B cell (primary cell): ENCODE data around the gene STAT5B. TPM values are rescaled to one million over a fixed set of nuclear protein-coding genes. Genes with fewer than 3 reads are reported as not detected.

Source experiments
- ATAC-seq: fragments of 200-7000 bp; cut with Tn5 transposase; one replicate; pipeline ENCODE4 v1.10.0; 2021; ENCODE audit warnings: low read depth, mild to moderate bottlenecking, moderate number of reproducible peaks, moderate library complexity
- CTCF ChIA-PET: fragments of 350-600 bp; sonication (Branson Sonifier 250); formaldehyde crosslinking; loops from one replicate; lab custom pipeline; 2021; ENCODE audit warnings: antibody characterized with exemption, inconsistent platforms; lab: Charles Lee
- POLR2A ChIA-PET: fragments of 350-600 bp; sonication (Branson Sonifier 250); formaldehyde crosslinking; loops from one replicate; lab custom pipeline; 2021; ENCODE audit warnings: antibody characterized with exemption; lab: Charles Lee
- DNase-seq: peaks from one replicate; pipeline ENCODE4 v3.0.0; 2013
- H2AFZ ChIP-seq: 2 replicates; pipeline ENCODE4 v1.6.1; 2012; ENCODE audit warnings: mild to moderate bottlenecking, low read depth, low read length; ENCODE audit not compliant: insufficient read depth, poor library complexity, severe bottlenecking
- H3K27ac ChIP-seq, 2 donors: 1 replicate in 1 of 2; 2 replicates in 1 of 2; pipeline ENCODE4 v1.5.1; 2012 to 2013; ENCODE audit warnings: low read length in 2 of 2, mild to moderate bottlenecking in 2 of 2, moderate library complexity in 1 of 2
- H3K27me3 ChIP-seq, 4 experiments: fragments of 200-600 bp in 1 of 4; sonication (generic) in 1 of 4; replicated peaks in 1 of 4; 1 replicate in 2 of 4; 2 replicates in 2 of 4; pipeline versions ENCODE4 v1.6.1 to v1.7.0; 2013 to 2016; ENCODE audit warnings: low read length in 3 of 4, mild to moderate bottlenecking in 2 of 4, mixed read lengths in 1 of 4, moderate library complexity in 1 of 4; ENCODE audit not compliant: insufficient read depth in 4 of 4, control insufficient read depth in 3 of 4; ENCODE audit errors: control extremely low read depth in 1 of 4
- H3K36me3 ChIP-seq, 2 experiments: replicated peaks in 1 of 2; 1 replicate in 1 of 2; 2 replicates in 1 of 2; pipeline versions ENCODE4 v1.6.1 to v1.7.1; 2013; ENCODE audit warnings: low read length in 1 of 2; ENCODE audit not compliant: insufficient read depth in 2 of 2, control insufficient read depth in 1 of 2; ENCODE audit errors: control extremely low read depth in 1 of 2, extremely low read depth in 1 of 2
- H3K4me1 ChIP-seq, 2 donors: fragments of 200-600 bp in 1 of 2; sonication (generic) in 1 of 2; 1 replicate in 1 of 2; 2 replicates in 1 of 2; pipeline versions ENCODE4 v1.5.1 to v1.6.1; 2013 to 2017; ENCODE audit warnings: low read length in 2 of 2; ENCODE audit not compliant: control insufficient read depth in 2 of 2, insufficient read depth in 2 of 2
- H3K4me2 ChIP-seq: replicated peaks from 2 replicates; pipeline ENCODE3; 2012; ENCODE audit warnings: mild to moderate bottlenecking, low read depth, low read length; ENCODE audit not compliant: poor library complexity, severe bottlenecking
- H3K4me3 ChIP-seq, 5 experiments: fragments of 200-600 bp in 1 of 5; sonication (generic) in 1 of 5; 1 replicate in 3 of 5; 2 replicates in 2 of 5; pipeline versions ENCODE4 v1.5.1 to v1.7.0; 2011 to 2016; ENCODE audit warnings: low read length in 4 of 5, mild to moderate bottlenecking in 4 of 5, low read depth in 2 of 5, control low read depth in 1 of 5, moderate library complexity in 1 of 5; ENCODE audit not compliant: insufficient read depth in 1 of 5; ENCODE audit errors: control extremely low read depth in 1 of 5, extremely low read depth in 1 of 5
- H3K79me2 ChIP-seq: fragments of 200-600 bp; sonication (generic); one replicate; pipeline ENCODE4 v1.6.0; 2016; ENCODE audit warnings: low read length; ENCODE audit not compliant: control insufficient read depth, insufficient read depth
- H3K9ac ChIP-seq: fragments of 200-600 bp; sonication (generic); 2 replicates; pipeline ENCODE4 v1.6.1; 2017; ENCODE audit warnings: mild to moderate bottlenecking, low read length, moderate library complexity
- H3K9me3 ChIP-seq, 3 donors: one replicate each; pipeline versions ENCODE4 v1.6.1 to v1.7.1; 2013; ENCODE audit warnings: low read length in 2 of 3; ENCODE audit not compliant: control insufficient read depth in 2 of 3, insufficient read depth in 1 of 3; ENCODE audit errors: control extremely low read depth in 1 of 3
- H4K20me1 ChIP-seq: 2 replicates; pipeline ENCODE4 v1.6.0; 2012; ENCODE audit warnings: mild to moderate bottlenecking, low read length; ENCODE audit not compliant: insufficient read depth, control insufficient read depth, poor library complexity, severe bottlenecking
- H3K27ac Mint-ChIP-seq: one replicate; pipeline ENCODE4 v1.8.0; 2021; ENCODE audit warnings: mixed read lengths
- H3K27me3 Mint-ChIP-seq: one replicate; pipeline ENCODE4 v1.8.0; 2021; ENCODE audit warnings: mixed read lengths
- H3K4me1 Mint-ChIP-seq: one replicate; pipeline ENCODE4 v1.8.0; 2021; ENCODE audit warnings: mixed read lengths
- H3K4me3 Mint-ChIP-seq: one replicate; pipeline ENCODE4 v1.8.0; 2021; ENCODE audit warnings: mixed read lengths
- H3K9me3 Mint-ChIP-seq: one replicate; pipeline ENCODE4 v1.8.0; 2022; ENCODE audit warnings: mixed read lengths; ENCODE audit not compliant: insufficient read depth
- CTCF ChIP-seq: fragments of 200-600 bp; IDR thresholded peaks from one replicate; pipeline ENCODE4 v1.8.0; 2022; ENCODE audit warnings: antibody characterized with exemption, mild to moderate bottlenecking
- EZH2 ChIP-seq: IDR thresholded peaks from 2 replicates; pipeline ENCODE4 v1.6.1; 2012; ENCODE audit warnings: borderline replicate concordance, low read depth, mild to moderate bottlenecking, moderate library complexity, low read length; ENCODE audit not compliant: insufficient read depth, poor library complexity, severe bottlenecking
- WGBS: methylation state at CpG from one replicate; pipeline ENCODE4 v1.1.5; 2013; ENCODE audit warnings: missing lambda C conversion rate; ENCODE audit not compliant: insufficient coverage; 5-methylcytosine and 5-hydroxymethylcytosine counted together
- intact Hi-C: fragments of 100-400 bp; cut with micrococcal nuclease; formaldehyde crosslinking; loops from one replicate; pipeline ENCODE4 v1.10.0; 2022
- polyA plus RNA-seq: library from polyadenylated mRNA; depleted of rRNA; stranded (reverse); fragments of >200 nt; gene quantifications from 2 replicates; pipeline ENCODE4 v1.2.3, GENCODE V29; 2012
- total RNA-seq, 2 donors: library from RNA; stranded (reverse); fragments of 120-200 nt in 1 of 2; gene quantifications; 1 replicate in 1 of 2; 2 replicates in 1 of 2; pipeline versions ENCODE4 v1.2.3 to v1.2.4, GENCODE V29; 2013 to 2022

STAT5B gene
- total and polyA plus RNA-seq, 2 donors (not counting 1 experiment from before 2014, with no cell fraction given): 70.0 to 103 TPM

GRCh38 chr17:42266918-42267766 is 9.0 kb downstream of the STAT5B start:
- H3K4me3 Mint-ChIP-seq: no peak overlapping the region
- no peaks in the 10 kb centered on the region for H3K27me3 Mint-ChIP-seq
- no peaks in the 10 kb centered on the region for H3K36me3 ChIP-seq
- no peak for ATAC-seq
- peaks cover 28% of the 10 kb centered on the region for H3K4me1 Mint-ChIP-seq
- no peak for TF ChIP-seq CTCF
- TF ChIP-seq EZH2: no peak
- no peak for DNase-seq
- WGBS: 83% methylated on average over 1 of the region's 9 CpGs
- peaks cover 77% of the 10 kb centered on the region for H3K79me2 ChIP-seq
- H3K4me2 ChIP-seq: no peak overlapping the region
- H3K9me3 ChIP-seq: no peaks in the 10 kb centered on the region
- intact Hi-C loops: no loop called here
- H3K27ac ChIP-seq: no peak overlapping the region
- H3K9ac ChIP-seq: no peak overlapping the region
- H3K27me3 ChIP-seq: no peaks in the 10 kb centered on the region
- POLR2A ChIA-PET: no interaction called here
- H3K27ac Mint-ChIP-seq: no peak overlapping the region
- H4K20me1 ChIP-seq: no peaks in the 10 kb centered on the region
- peaks cover 13 to 15% of the 10 kb centered on the region in 2 donors for H3K4me1 ChIP-seq
- no peaks in the 10 kb centered on the region for H3K9me3 Mint-ChIP-seq
- H3K4me3 ChIP-seq: no peak overlapping the region
- H2AFZ ChIP-seq: no peak overlapping the region
- CTCF ChIA-PET: interaction anchor here (0.7 to 0.9 kb wide), 2 partner anchors 83 to 136 kb away, joined by 3 read pairs; no protein-coding TSS in a partner anchor

GRCh38 chr17:42266462-42266861 is 9.7 kb downstream of the STAT5B start:
- ATAC-seq: no peak
- H3K9ac ChIP-seq: no peak overlapping the region
- H4K20me1 ChIP-seq: no peaks in the 10 kb centered on the region
- Mint-ChIP-seq H3K4me1 (peaks cover 21% of the 10 kb centered on the region), H3K9me3 (no peaks in the 10 kb centered on the region), H3K27me3 (no peaks in the 10 kb centered on the region), H3K27ac (no peak overlapping the region), H3K4me3 (no peak overlapping the region)
- ChIA-PET CTCF (interaction anchor here (1.3 kb wide), 1 partner anchor 85 kb away, joined by 3 read pairs; the partner anchor contains the start of gene KCNH4), POLR2A (interaction anchor here (0.7 kb wide), 1 partner anchor 1893 kb away, joined by 4 read pairs; no protein-coding TSS in a partner anchor)
- H3K36me3 ChIP-seq: no peaks in the 10 kb centered on the region
- intact Hi-C loops: no loop called here
- no CpG with 5 or more reads among the region's 2 CpGs for WGBS
- TF ChIP-seq CTCF (no peak), EZH2 (no peak)
- no peaks in the 10 kb centered on the region for H3K27me3 ChIP-seq
- DNase-seq: no peak
- no peak overlapping the region for H2AFZ ChIP-seq
- H3K27ac ChIP-seq: no peak overlapping the region
- H3K4me2 ChIP-seq: no peak overlapping the region
- no peak overlapping the region for H3K4me3 ChIP-seq
- peaks cover 6 to 9% of the 10 kb centered on the region in 2 donors for H3K4me1 ChIP-seq
- peaks cover 78% of the 10 kb centered on the region for H3K79me2 ChIP-seq
- H3K9me3 ChIP-seq: no peaks in the 10 kb centered on the region
